ENCODE measurements around the gene TCF4.

GRCh38 chr18:55453186-55453585 is 134.8 kb downstream of the TCF4 start:
- no peak for TF ChIP-seq CTCF (IDR thresholded peaks at IDR 0.05; ENCODE audit: low read depth, low read length, missing input control)
- TF ChIP-seq TAF1 (conservative IDR thresholded peaks at IDR 0.05): no peak
- TF ChIP-seq EGR1 (IDR thresholded peaks at IDR 0.05; ENCODE audit: low read depth in 2 of 2): no peak
- no peak for TF ChIP-seq ATF3 (IDR thresholded peaks at IDR 0.05)
- TF ChIP-seq MAX (IDR thresholded peaks at IDR 0.05): no peak
- TF ChIP-seq REST (IDR thresholded peaks at IDR 0.05): no peak
- no peak for TF ChIP-seq SP1 (IDR thresholded peaks at IDR 0.05)
- TF ChIP-seq RXRA (IDR thresholded peaks at IDR 0.05): no peak
- TF ChIP-seq FOXA1 (IDR thresholded peaks at IDR 0.05): no peak
